ENCODE measurements around the gene EGR1. TPM values are rescaled to one million over a fixed set of nuclear protein-coding genes. Genes with fewer than 3 reads are reported as not detected.

The EGR1 gene
- total and polyA plus RNA-seq, 8 donors: 7.7 to 83.9 (median 37.8) TPM

- H3K4me1 ChIP-seq: peaks cover 11 to 36% (median 35%) of the 10 kb centered on the region in 4 donors
- TF ChIP-seq POLR2AphosphoS5 (IDR thresholded peaks at IDR 0.05): peak in 2 of 3 donors; percentile 36 to 63
- TF ChIP-seq POLR2A (IDR thresholded peaks at IDR 0.05): no peak
- TF ChIP-seq CTCF (IDR thresholded peaks at IDR 0.05): no peak
- no peaks in the 10 kb centered on the region for H3K27me3 ChIP-seq
- H3K9me3 ChIP-seq: no peaks in the 10 kb centered on the region
- peak overlapping the region in 4 of 5 donors; percentile 95 to 99 (median 98) for H3K27ac ChIP-seq
- H3K4me3 ChIP-seq: peak overlapping the region; percentile 83 to 90 (median 88)
- peak; percentile 75 to 78 for DNase-seq
- intact Hi-C loops (cut with DNase I; ENCODE audit: low total_unique reads): no loop called here
- H3K36me3 ChIP-seq: peaks cover 0 to 18% (median 13%) of the 10 kb centered on the region in 4 donors
- WGBS, 5 donors: 6 to 12% (median 10%) methylated on average over 37 to 39 of the region's 39 CpGs
Observed at GRCh38 chr5:138466125-138466899, 1.0 kb downstream of the EGR1 start.

DNA sequence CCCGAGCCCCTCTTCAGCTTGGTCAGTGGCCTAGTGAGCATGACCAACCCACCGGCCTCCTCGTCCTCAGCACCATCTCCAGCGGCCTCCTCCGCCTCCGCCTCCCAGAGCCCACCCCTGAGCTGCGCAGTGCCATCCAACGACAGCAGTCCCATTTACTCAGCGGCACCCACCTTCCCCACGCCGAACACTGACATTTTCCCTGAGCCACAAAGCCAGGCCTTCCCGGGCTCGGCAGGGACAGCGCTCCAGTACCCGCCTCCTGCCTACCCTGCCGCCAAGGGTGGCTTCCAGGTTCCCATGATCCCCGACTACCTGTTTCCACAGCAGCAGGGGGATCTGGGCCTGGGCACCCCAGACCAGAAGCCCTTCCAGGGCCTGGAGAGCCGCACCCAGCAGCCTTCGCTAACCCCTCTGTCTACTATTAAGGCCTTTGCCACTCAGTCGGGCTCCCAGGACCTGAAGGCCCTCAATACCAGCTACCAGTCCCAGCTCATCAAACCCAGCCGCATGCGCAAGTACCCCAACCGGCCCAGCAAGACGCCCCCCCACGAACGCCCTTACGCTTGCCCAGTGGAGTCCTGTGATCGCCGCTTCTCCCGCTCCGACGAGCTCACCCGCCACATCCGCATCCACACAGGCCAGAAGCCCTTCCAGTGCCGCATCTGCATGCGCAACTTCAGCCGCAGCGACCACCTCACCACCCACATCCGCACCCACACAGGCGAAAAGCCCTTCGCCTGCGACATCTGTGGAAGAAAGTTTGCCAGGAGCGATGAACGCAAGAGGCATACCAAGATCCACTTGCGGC lies 1.8 kb downstream of the EGR1 start:
- H3K27me3 ChIP-seq: no peaks in the 10 kb centered on the region
- peak overlapping the region; percentile 83 to 90 (median 88) for H3K4me3 ChIP-seq
- peaks cover 0 to 18% (median 13%) of the 10 kb centered on the region in 4 donors for H3K36me3 ChIP-seq
- peak; percentile 48 to 52 for DNase-seq
- H3K4me1 ChIP-seq: peaks cover 11 to 36% (median 35%) of the 10 kb centered on the region in 4 donors
- H3K27ac ChIP-seq: peak overlapping the region in 3 of 5 donors; percentile 95 to 98 (median 97)
- no peaks in the 10 kb centered on the region for H3K9me3 ChIP-seq
- intact Hi-C loops (cut with DNase I; ENCODE audit: low total_unique reads): no loop called here
- TF ChIP-seq CTCF (IDR thresholded peaks at IDR 0.05) (no peak), POLR2A (IDR thresholded peaks at IDR 0.05) (peak in 1 of 4 donors; percentile 11), POLR2AphosphoS5 (IDR thresholded peaks at IDR 0.05) (peak in 2 of 3 donors; percentile 74 to 96), EP300 (IDR thresholded peaks at IDR 0.05) (no peak)
- WGBS, 5 donors: 89 to 94% (median 94%) methylated on average over 45 of the region's 45 CpGs

- Histone ChIP-seq H3K9me3 (no peaks in the 10 kb centered on the region), H3K4me1 (peaks cover 11 to 36% (median 35%) of the 10 kb centered on the region in 4 donors), H3K27ac (peak overlapping the region in 1 of 5 donors; percentile 98), H3K27me3 (no peaks in the 10 kb centered on the region), H3K36me3 (peaks cover 0 to 18% (median 13%) of the 10 kb centered on the region in 4 donors), H3K4me3 (peak overlapping the region; percentile 83 to 90 (median 88))
- WGBS, 5 donors: 87 to 95% (median 90%) methylated on average over 14 of the region's 14 CpGs
- DNase-seq: peak in 1 of 2 donors; percentile 52
- TF ChIP-seq CTCF (IDR thresholded peaks at IDR 0.05) (no peak), POLR2A (IDR thresholded peaks at IDR 0.05) (peak in 2 of 4 donors; percentile 13 to 68), POLR2AphosphoS5 (IDR thresholded peaks at IDR 0.05) (peak in 1 of 3 donors; percentile 41), EP300 (IDR thresholded peaks at IDR 0.05) (no peak)
- intact Hi-C loops (cut with DNase I; ENCODE audit: low total_unique reads): no loop called here
Observed at GRCh38 chr5:138467711-138468132, 2.4 kb downstream of the EGR1 start.

All from stomach (tissue), 9 donors.